ENCODE measurements around the gene CDC42SE2.
A peak's percentile ranks its signal among the peaks of the same experiment; 100 is the strongest.

Gene CDC42SE2

GRCh38 chr5:131263648-131264450, at the start of gene CDC42SE2:
CDC42SE2 (plus strand) TSS chr5:131264053; CDS start chr5:131359494, 95,441 bp downstream.
- peak; percentile 69 for DNase-seq

GRCh38 chr5:131214609-131215227, 49.1 kb upstream of the CDC42SE2 start:
- no peak for DNase-seq

- no peak for DNase-seq
These were observed 46.1 kb upstream of the CDC42SE2 start for GRCh38 chr5:131217791-131218190.

GRCh38 chr5:131218392-131218791, 45.5 kb upstream of the CDC42SE2 start:
- no peak for DNase-seq

GRCh38 chr5:131220566-131220965, 43.3 kb upstream of the CDC42SE2 start:
- no peak for DNase-seq

- no peak for DNase-seq
These were observed 42.7 kb upstream of the CDC42SE2 start for GRCh38 chr5:131221008-131221703.

- DNase-seq = no peak
These were observed 42.0 kb upstream of the CDC42SE2 start for GRCh38 chr5:131221888-131222287.

- no peak for DNase-seq
These were observed 41.1 kb upstream of the CDC42SE2 start for GRCh38 chr5:131222731-131223130.

- no peak for DNase-seq
These were observed 40.0 kb upstream of the CDC42SE2 start for GRCh38 chr5:131223751-131224386.

- DNase-seq = no peak
These were observed 39.3 kb upstream of the CDC42SE2 start for GRCh38 chr5:131224387-131225201.

- no peak for DNase-seq
These were observed 38.4 kb upstream of the CDC42SE2 start for GRCh38 chr5:131225282-131225974.

GRCh38 chr5:131226899-131227298, 37.0 kb upstream of the CDC42SE2 start:
- no peak for DNase-seq

- no peak for DNase-seq
These were observed 35.2 kb upstream of the CDC42SE2 start for GRCh38 chr5:131228646-131229045.

GRCh38 chr5:131229623-131230022, 34.2 kb upstream of the CDC42SE2 start:
- no peak for DNase-seq

GRCh38 chr5:131230406-131230805, 33.4 kb upstream of the CDC42SE2 start:
- DNase-seq = no peak

- DNase-seq = no peak
These were observed 24.2 kb upstream of the CDC42SE2 start for GRCh38 chr5:131239686-131240085.

GRCh38 chr5:131242728-131243255, 21.1 kb upstream of the CDC42SE2 start:
- no peak for DNase-seq

- no peak for DNase-seq
These were observed 18.5 kb upstream of the CDC42SE2 start for GRCh38 chr5:131245312-131245711.

- no peak for DNase-seq
These were observed 17.9 kb upstream of the CDC42SE2 start for GRCh38 chr5:131245948-131246347.

GRCh38 chr5:131246504-131246903, 17.3 kb upstream of the CDC42SE2 start:
- no peak for DNase-seq

GRCh38 chr5:131250751-131251475, 12.9 kb upstream of the CDC42SE2 start:
- DNase-seq = no peak

Data from 8988T (cell line).